Liver (tissue), 9 donors: ENCODE data around the gene KLK14. TPM values are rescaled to one million over a fixed set of nuclear protein-coding genes. Genes with fewer than 3 reads are reported as not detected.

Source experiments
- DNase-seq: peaks from one replicate; pipeline ENCODE4 v3.0.0-alpha.2; 2017; ENCODE audit warnings: low spot score
- H3K27ac ChIP-seq, 2 donors: one replicate each; pipeline ENCODE4 v1.7.0; 2013; ENCODE audit warnings: inconsistent platforms in 2 of 2, low read length in 2 of 2, control low read depth in 1 of 2, low read depth in 1 of 2, mild to moderate bottlenecking in 1 of 2
- H3K27me3 ChIP-seq, 4 donors: one replicate each; pipeline versions ENCODE4 v1.6.1 to v1.7.0; 2013; ENCODE audit warnings: low read length in 3 of 4, inconsistent platforms in 1 of 4, mild to moderate bottlenecking in 1 of 4, moderate library complexity in 1 of 4; ENCODE audit not compliant: control insufficient read depth in 4 of 4, insufficient read depth in 4 of 4
- H3K36me3 ChIP-seq, 4 donors: one replicate each; pipeline versions ENCODE4 v1.6.1 to v1.7.0; 2013; ENCODE audit warnings: low read length in 3 of 4, mild to moderate bottlenecking in 3 of 4, low read depth in 1 of 4, moderate library complexity in 1 of 4; ENCODE audit not compliant: control insufficient read depth in 4 of 4, insufficient read depth in 3 of 4
- H3K4me1 ChIP-seq, 4 donors: one replicate each; pipeline versions ENCODE4 v1.6.1 to v1.7.0; 2013; ENCODE audit warnings: low read length in 3 of 4, mild to moderate bottlenecking in 3 of 4, moderate library complexity in 1 of 4; ENCODE audit not compliant: control insufficient read depth in 4 of 4, insufficient read depth in 4 of 4
- H3K4me3 ChIP-seq, 3 donors: one replicate each; pipeline versions ENCODE4 v1.6.1 to v1.7.0; 2013; ENCODE audit warnings: low read length in 3 of 3, control low read depth in 1 of 3, low read depth in 1 of 3, mild to moderate bottlenecking in 1 of 3
- H3K9ac ChIP-seq, 2 donors: one replicate each; pipeline ENCODE4 v1.7.0; 2013; ENCODE audit warnings: low read length in 2 of 2, mild to moderate bottlenecking in 2 of 2, moderate library complexity in 2 of 2, control low read depth in 1 of 2, low read depth in 1 of 2
- H3K9me3 ChIP-seq, 4 donors: one replicate each; pipeline versions ENCODE4 v1.6.1 to v1.7.0; 2013; ENCODE audit warnings: low read length in 3 of 4; ENCODE audit not compliant: control insufficient read depth in 4 of 4
- ATF3 ChIP-seq: IDR thresholded peaks from 2 replicates; pipeline ENCODE4 v1.6.1; 2016; ENCODE audit warnings: antibody characterized with exemption
- CTCF ChIP-seq: fragments of 150-350 bp; IDR thresholded peaks from 2 replicates; pipeline ENCODE4 v1.5.1; 2017; ENCODE audit warnings: improper control_type of control experiment, low read depth, low read length; ENCODE audit not compliant: missing input control
- EGR1 ChIP-seq, 2 donors: IDR thresholded peaks; 2 replicates each; pipeline ENCODE4 v1.6.1; 2016 to 2018; ENCODE audit warnings: antibody characterized with exemption in 2 of 2, low read depth in 2 of 2
- FOXA1 ChIP-seq: IDR thresholded peaks from 2 replicates; pipeline ENCODE4 v1.6.1; 2016; ENCODE audit warnings: antibody characterized with exemption
- FOXA2 ChIP-seq: IDR thresholded peaks from 2 replicates; pipeline ENCODE4 v1.6.1; 2016; ENCODE audit warnings: antibody characterized with exemption
- GABPA ChIP-seq, 2 donors: IDR thresholded peaks in 1 of 2; conservative IDR thresholded peaks in 1 of 2; 2 replicates each; pipeline ENCODE4 v1.6.1; 2016; ENCODE audit warnings: antibody characterized with exemption in 2 of 2, mild to moderate bottlenecking in 1 of 2, moderate library complexity in 1 of 2
- HNF4A ChIP-seq, 2 donors: conservative IDR thresholded peaks; 2 replicates each; pipeline ENCODE4 v1.6.1; 2016; ENCODE audit warnings: antibody characterized with exemption in 2 of 2, mild to moderate bottlenecking in 2 of 2
- HNF4G ChIP-seq: IDR thresholded peaks from 2 replicates; pipeline ENCODE4 v1.6.1; 2016; ENCODE audit warnings: antibody characterized with exemption
- JUND ChIP-seq, 2 donors: IDR thresholded peaks; 2 replicates each; pipeline ENCODE4 v1.6.1; 2016; ENCODE audit warnings: antibody characterized with exemption in 2 of 2
- MAX ChIP-seq: IDR thresholded peaks from 2 replicates; pipeline ENCODE4 v1.6.1; 2016; ENCODE audit warnings: antibody characterized with exemption
- NR2F2 ChIP-seq: IDR thresholded peaks from 2 replicates; pipeline ENCODE4 v1.6.1; 2016; ENCODE audit warnings: antibody characterized with exemption
- RAD21 ChIP-seq, 2 donors: IDR thresholded peaks; 2 replicates each; pipeline ENCODE4 v1.6.1; 2016; ENCODE audit warnings: antibody characterized with exemption in 2 of 2, mild to moderate bottlenecking in 2 of 2
- REST ChIP-seq: IDR thresholded peaks from 2 replicates; pipeline ENCODE4 v1.6.1; 2016; ENCODE audit warnings: antibody characterized with exemption, mild to moderate bottlenecking
- RXRA ChIP-seq, 2 donors: IDR thresholded peaks; 2 replicates each; pipeline ENCODE4 v1.6.1; 2017 to 2018; ENCODE audit warnings: antibody characterized with exemption in 2 of 2, mild to moderate bottlenecking in 1 of 2
- SP1 ChIP-seq: IDR thresholded peaks from 2 replicates; pipeline ENCODE4 v1.6.1; 2018; ENCODE audit warnings: antibody characterized with exemption, mild to moderate bottlenecking
- TAF1 ChIP-seq: conservative IDR thresholded peaks from 2 replicates; pipeline ENCODE4 v1.6.1; 2016; ENCODE audit warnings: antibody characterized with exemption, mild to moderate bottlenecking
- YY1 ChIP-seq: IDR thresholded peaks from 2 replicates; pipeline ENCODE4 v1.6.1; 2016; ENCODE audit warnings: antibody characterized with exemption, mild to moderate bottlenecking
- ZBTB33 ChIP-seq: IDR thresholded peaks from 2 replicates; pipeline ENCODE4 v1.6.1; 2016; ENCODE audit warnings: antibody characterized with exemption
- WGBS: extraction: QIAGEN DNeasy Blood & Tissue Kit; methylation state at CpG from one replicate; pipeline ENCODE4 v1.1.7; 2013; 5-methylcytosine and 5-hydroxymethylcytosine counted together
- polyA plus RNA-seq, 2 donors: library from polyadenylated mRNA; stranded (reverse) in 1 of 2; unstranded in 1 of 2; fragments of 200-250 nt in 1 of 2; fragments of >200 nt in 1 of 2; fragmentation: Nextera tagmentation in 1 of 2; extraction: Ambion mirVana in 1 of 2; gene quantifications; one replicate each; pipeline versions ENCODE4 v1.2.1 to v1.2.3, GENCODE V29; 2013 to 2015
- total RNA-seq, 2 donors: library from RNA; depleted of rRNA; stranded (reverse); fragments of >200 nt; gene quantifications; one replicate each; pipeline ENCODE4 v1.2.3, GENCODE V29; 2014
- donor health status: healthy.
- donor health status: healthy.
- donor health status: healthy.
- donor health status: healthy.
- donor health status: healthy.

KLK14 gene
- total and polyA plus RNA-seq, 4 donors: 0.06 TPM; not detected in 3

GRCh38 chr19:51083783-51084182 lies 1.1 kb upstream of the KLK14 start:
- WGBS: 69% methylated on average over 14 of the region's 14 CpGs
- no peak overlapping the region for H3K9ac ChIP-seq
- no peak overlapping the region for H3K4me3 ChIP-seq
- no peaks in the 10 kb centered on the region for H3K4me1 ChIP-seq
- DNase-seq: no peak
- peaks cover 0 to 5% (median 0%) of the 10 kb centered on the region in 4 donors for H3K27me3 ChIP-seq
- no peak for TF ChIP-seq ATF3
- TF ChIP-seq REST: no peak
- no peak for TF ChIP-seq GABPA (IDR thresholded peaks at IDR 0.05 in 1 of 2, conservative IDR thresholded peaks at IDR 0.05 in 1 of 2)
- TF ChIP-seq TAF1: no peak
- no peak for TF ChIP-seq FOXA1
- TF ChIP-seq CTCF: no peak
- TF ChIP-seq HNF4G: no peak
- TF ChIP-seq ZBTB33: no peak
- no peak for TF ChIP-seq RXRA (IDR thresholded peaks at IDR 0.05)
- no peak for TF ChIP-seq FOXA2
- no peak for TF ChIP-seq NR2F2
- no peak for TF ChIP-seq HNF4A (conservative IDR thresholded peaks at IDR 0.05)
- no peak for TF ChIP-seq YY1
- TF ChIP-seq JUND (IDR thresholded peaks at IDR 0.05): no peak
- TF ChIP-seq MAX: no peak
- no peak for TF ChIP-seq RAD21 (IDR thresholded peaks at IDR 0.05)
- TF ChIP-seq EGR1 (IDR thresholded peaks at IDR 0.05; ENCODE audit: low read depth in 2 of 2): no peak
- TF ChIP-seq SP1: no peak
- no peak overlapping the region for H3K27ac ChIP-seq
- H3K36me3 ChIP-seq: no peaks in the 10 kb centered on the region
- H3K9me3 ChIP-seq: no peaks in the 10 kb centered on the region
